Left colon (tissue), 2 donors: ENCODE data around the gene VMAC. TPM values are rescaled to one million over a fixed set of nuclear protein-coding genes. Genes with fewer than 3 reads are reported as not detected.

Source experiments
- ATAC-seq: fragments of 200-7000 bp; cut with Tn5 transposase; one replicate; pipeline ENCODE4 v1.9.1; 2020; ENCODE audit warnings: mild to moderate bottlenecking, moderate library complexity
- DNase-seq, 2 donors: peaks; one replicate each; pipeline ENCODE4 v3.0.0-alpha.2; 2020
- intact Hi-C, 2 donors: fragments of 100-400 bp; cut with DNase I in 1 of 2; cut with micrococcal nuclease in 1 of 2; formaldehyde crosslinking; loops; one replicate each; pipeline versions ENCODE4 v1.11.2 to v1.14.0; 2022; cut with DNase I, micrococcal nuclease
- total RNA-seq, 2 donors: library from RNA; stranded (reverse); fragmentation: NEBNext Ultra II Directional; extraction: Animal tissue kit (Norgen Biotek cat#: 25700); gene quantifications; one replicate each; pipeline ENCODE4 v1.2.1, GENCODE V29; 2021
- donor health status: DM: no; HTN: no; CAD: no.
- donor health status: DM: yes; HTN: yes; CAD: no.

VMAC gene
- total RNA-seq, 2 donors from 2014 or later, result 6.0 to 6.3 TPM

- ATAC-seq, result no peak
- intact Hi-C loops, result no loop called here
- no peak for DNase-seq
Observed at GRCh38 chr19:5918463-5919079, 13.9 kb downstream of the VMAC start.

- DNase-seq (no peak), ATAC-seq (no peak)
- intact Hi-C loops, result no loop called here
Observed at GRCh38 chr19:5921516-5922160, 17.0 kb downstream of the VMAC start.

- intact Hi-C loops, result no loop called here
- no peak for DNase-seq
- ATAC-seq, result no peak
Observed at GRCh38 chr19:5922161-5922545, 17.5 kb downstream of the VMAC start.

- DNase-seq (no peak), ATAC-seq (no peak)
- intact Hi-C loops, result no loop called here
Observed at GRCh38 chr19:5923356-5923755, 18.7 kb downstream of the VMAC start.

- peak in 1 of 2 donors; percentile 54 for DNase-seq
Observed at GRCh38 chr19:5925830-5926427, 21.3 kb downstream of the VMAC start.

GRCh38 chr19:5926641-5927440 is 22.2 kb downstream of the VMAC start:
- ATAC-seq (no peak), DNase-seq (no peak)
- intact Hi-C loops, result no loop called here

More at GRCh38 chr19:5925830-5926427, 21.3 kb downstream of the VMAC start:
- intact Hi-C loops, result no loop called here
- peak; percentile 84 for ATAC-seq

- intact Hi-C loops, result no loop called here
- no peak for DNase-seq
- no peak for ATAC-seq
Observed at GRCh38 chr19:5927441-5927821, 22.8 kb downstream of the VMAC start.

GRCh38 chr19:5929179-5929578 is 24.5 kb downstream of the VMAC start:
- ATAC-seq (no peak), DNase-seq (no peak)
- intact Hi-C loops, result no loop called here

GRCh38 chr19:5929625-5930024 is 25.0 kb downstream of the VMAC start:
- ATAC-seq (peak; percentile 70), DNase-seq (peak in 1 of 2 donors; percentile 36)
- intact Hi-C loops, result no loop called here

- DNase-seq (no peak), ATAC-seq (no peak)
- intact Hi-C loops, result no loop called here
Observed at GRCh38 chr19:5931251-5931650, 26.6 kb downstream of the VMAC start.

GRCh38 chr19:5932146-5932545 is 27.5 kb downstream of the VMAC start:
- ATAC-seq, result no peak
- no peak for DNase-seq
- intact Hi-C loops, result no loop called here

GRCh38 chr19:5932609-5933262 is 28.1 kb downstream of the VMAC start:
- intact Hi-C loops, result no loop called here
- DNase-seq (no peak), ATAC-seq (no peak)

GRCh38 chr19:5933391-5934068 is 28.9 kb downstream of the VMAC start:
- ATAC-seq, result no peak
- intact Hi-C loops, result no loop called here

GRCh38 chr19:5934069-5934401 is 29.4 kb downstream of the VMAC start:
- ATAC-seq (no peak), DNase-seq (no peak)

More at GRCh38 chr19:5933391-5934068, 28.9 kb downstream of the VMAC start:
- no peak for DNase-seq

GRCh38 chr19:5934774-5935472 is 30.3 kb downstream of the VMAC start:
- no peak for DNase-seq
- intact Hi-C loops, result no loop called here

More at GRCh38 chr19:5934069-5934401, 29.4 kb downstream of the VMAC start:
- intact Hi-C loops, result no loop called here

GRCh38 chr19:5935473-5936291 is 31.0 kb downstream of the VMAC start:
- intact Hi-C loops, result no loop called here
- DNase-seq, result no peak

More at GRCh38 chr19:5934774-5935472, 30.3 kb downstream of the VMAC start:
- ATAC-seq, result no peak

GRCh38 chr19:5936292-5936592 is 31.6 kb downstream of the VMAC start:
- peak; percentile 14 for ATAC-seq
- intact Hi-C loops, result no loop called here
- no peak for DNase-seq

More at GRCh38 chr19:5935473-5936291, 31.0 kb downstream of the VMAC start:
- ATAC-seq, result no peak
